ENCODE data around the gene PDE8A.

Gene PDE8A

GRCh38 chr15:84953136-84953535 lies 28.5 kb upstream of the PDE8A start:
- TF ChIP-seq, protein P1, sequence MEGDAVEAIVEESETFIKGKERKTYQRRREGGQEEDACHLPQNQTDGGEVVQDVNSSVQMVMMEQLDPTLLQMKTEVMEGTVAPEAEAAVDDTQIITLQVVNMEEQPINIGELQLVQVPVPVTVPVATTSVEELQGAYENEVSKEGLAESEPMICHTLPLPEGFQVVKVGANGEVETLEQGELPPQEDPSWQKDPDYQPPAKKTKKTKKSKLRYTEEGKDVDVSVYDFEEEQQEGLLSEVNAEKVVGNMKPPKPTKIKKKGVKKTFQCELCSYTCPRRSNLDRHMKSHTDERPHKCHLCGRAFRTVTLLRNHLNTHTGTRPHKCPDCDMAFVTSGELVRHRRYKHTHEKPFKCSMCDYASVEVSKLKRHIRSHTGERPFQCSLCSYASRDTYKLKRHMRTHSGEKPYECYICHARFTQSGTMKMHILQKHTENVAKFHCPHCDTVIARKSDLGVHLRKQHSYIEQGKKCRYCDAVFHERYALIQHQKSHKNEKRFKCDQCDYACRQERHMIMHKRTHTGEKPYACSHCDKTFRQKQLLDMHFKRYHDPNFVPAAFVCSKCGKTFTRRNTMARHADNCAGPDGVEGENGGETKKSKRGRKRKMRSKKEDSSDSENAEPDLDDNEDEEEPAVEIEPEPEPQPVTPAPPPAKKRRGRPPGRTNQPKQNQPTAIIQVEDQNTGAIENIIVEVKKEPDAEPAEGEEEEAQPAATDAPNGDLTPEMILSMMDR (IDR thresholded peaks at IDR 0.05), result no peak

DNA sequence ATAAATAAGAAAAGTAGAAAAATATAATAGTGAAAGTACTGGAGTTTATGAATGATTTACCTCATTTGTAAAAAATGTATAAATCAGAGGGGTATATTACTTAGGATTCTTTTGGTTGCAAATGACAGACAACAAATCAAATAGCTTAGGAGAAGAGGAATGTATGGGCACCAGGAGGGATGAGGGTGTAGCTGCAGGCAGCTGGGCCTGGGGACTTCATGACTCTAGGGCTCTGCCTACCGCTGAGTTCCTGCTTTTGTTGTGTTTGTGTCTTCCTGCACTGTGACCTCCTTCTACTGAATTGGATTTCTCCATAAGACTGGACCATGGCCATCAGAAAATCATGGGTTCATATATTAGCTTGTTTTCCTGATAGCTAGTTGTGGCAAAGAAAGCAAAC lies 27.9 kb upstream of the PDE8A start:
- TF ChIP-seq, protein P1 (IDR thresholded peaks at IDR 0.05), result no peak

GRCh38 chr15:84955089-84955848 lies 26.4 kb upstream of the PDE8A start:
- TF ChIP-seq, protein P1 (IDR thresholded peaks at IDR 0.05), result peak; percentile 76

GRCh38 chr15:84956199-84956598 lies 25.5 kb upstream of the PDE8A start:
- TF ChIP-seq, protein P1 (IDR thresholded peaks at IDR 0.05), result no peak

DNA sequence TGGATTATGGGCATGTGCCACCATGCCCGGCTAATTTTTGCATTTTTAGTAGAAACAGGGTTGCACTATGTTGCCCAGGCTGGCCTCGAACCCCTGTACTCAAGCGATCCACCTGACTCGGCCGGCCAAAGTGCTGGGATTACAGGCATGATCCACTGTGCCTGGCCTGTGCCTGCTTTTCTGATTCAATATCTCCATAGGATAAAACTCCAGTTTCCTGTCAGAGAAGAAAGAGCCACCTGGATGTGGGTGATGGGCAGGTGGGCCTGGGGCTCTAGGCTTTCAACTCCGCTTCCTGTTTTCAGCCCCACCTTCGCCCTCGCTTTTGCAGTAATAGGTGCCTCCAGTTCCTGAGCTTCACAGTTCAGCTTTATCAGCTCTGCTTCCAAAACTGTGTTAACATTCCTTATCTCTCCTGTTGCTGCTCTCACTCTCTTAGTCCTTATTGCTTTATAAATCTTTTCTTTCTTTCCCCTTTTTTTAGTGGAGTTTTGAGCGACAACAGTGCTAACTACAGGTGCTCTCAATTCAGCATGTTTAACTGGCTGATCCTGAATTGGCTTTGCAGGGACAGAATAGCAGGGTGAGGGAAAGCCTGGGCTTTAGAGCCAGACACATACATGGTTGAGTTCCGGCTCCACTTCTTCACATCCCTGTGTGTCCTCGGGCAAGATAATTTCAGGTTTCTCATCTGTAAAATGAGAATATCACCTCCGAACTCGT lies 21.1 kb upstream of the PDE8A start:
- TF ChIP-seq, protein P1 (IDR thresholded peaks at IDR 0.05), result no peak

- TF ChIP-seq, protein P1 (IDR thresholded peaks at IDR 0.05), result no peak
Measured at GRCh38 chr15:84961114-84961452, 20.6 kb upstream of the PDE8A start.

DNA sequence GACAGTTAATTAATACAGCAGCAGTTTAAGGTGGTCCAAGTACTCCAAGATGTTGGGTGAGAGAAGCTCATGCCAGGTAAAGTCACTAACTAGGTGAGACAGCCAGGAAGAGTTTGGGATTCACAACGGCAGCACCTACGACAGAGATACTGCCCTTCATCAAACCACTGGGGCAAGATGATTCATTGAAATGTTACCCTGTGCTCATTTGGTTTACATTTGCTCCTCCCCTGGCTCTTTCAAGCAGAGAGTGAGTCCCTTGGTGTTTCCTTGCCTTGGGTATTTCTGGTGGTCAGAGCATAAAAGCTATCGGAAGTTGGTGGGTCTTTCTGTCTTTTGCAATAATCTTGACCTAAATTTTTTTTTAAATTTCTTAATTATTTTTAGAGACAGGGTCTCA lies 19.9 kb upstream of the PDE8A start:
- TF ChIP-seq, protein P1 (IDR thresholded peaks at IDR 0.05), result no peak
